CD4-positive, alpha-beta T cell treated with Interleukin-10 for 1 hour (primary cell): ENCODE measurements around the gene VPS39.

Experiments used
- DNase-seq: peaks from one replicate; pipeline ENCODE4 v3.0.0-alpha.2; 2020

The VPS39 gene

DNA sequence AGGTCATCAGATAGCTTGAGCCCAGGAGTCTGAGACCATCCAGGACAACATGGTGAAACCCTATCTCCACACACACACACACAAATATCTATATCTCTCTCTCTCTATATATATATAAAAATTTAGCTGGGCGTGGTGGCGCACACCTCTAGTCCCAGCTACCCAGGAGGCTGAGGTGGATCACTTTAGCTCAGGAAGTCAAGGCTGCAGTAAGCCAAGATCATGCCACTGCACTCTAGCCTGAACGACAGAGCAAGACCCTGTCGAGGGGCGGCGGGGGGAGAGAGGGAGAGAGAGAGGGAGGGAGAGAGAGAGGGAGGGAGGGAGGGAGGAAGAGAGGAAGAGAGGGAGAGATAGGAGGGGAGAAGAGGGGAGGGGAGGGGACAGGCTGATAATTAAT lies 79.6 kb downstream of the VPS39 start:
- DNase-seq, result no peak

DNA sequence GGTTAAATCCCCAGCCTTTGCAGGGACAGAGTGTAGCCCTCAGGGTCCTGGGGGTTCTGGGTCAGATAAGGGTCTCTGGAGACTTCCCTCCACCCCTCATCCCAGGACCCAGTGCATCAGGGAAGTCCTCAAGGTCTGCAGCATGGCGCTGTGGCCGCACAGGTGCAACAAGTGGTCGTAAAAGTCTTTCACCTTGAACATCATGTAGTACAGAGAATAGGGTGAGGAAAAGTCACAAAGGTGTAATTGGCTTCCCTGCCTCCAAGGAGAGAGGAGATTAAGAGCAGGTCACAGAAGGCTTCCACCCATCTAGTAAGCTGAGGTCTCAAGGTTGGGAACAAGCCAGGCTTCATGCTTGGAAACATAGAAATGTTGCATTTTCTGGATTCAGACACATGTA lies 84.6 kb downstream of the VPS39 start:
- no peak for DNase-seq

GRCh38 chr15:42121682-42122081 lies 86.4 kb downstream of the VPS39 start:
- DNase-seq, result no peak

DNA sequence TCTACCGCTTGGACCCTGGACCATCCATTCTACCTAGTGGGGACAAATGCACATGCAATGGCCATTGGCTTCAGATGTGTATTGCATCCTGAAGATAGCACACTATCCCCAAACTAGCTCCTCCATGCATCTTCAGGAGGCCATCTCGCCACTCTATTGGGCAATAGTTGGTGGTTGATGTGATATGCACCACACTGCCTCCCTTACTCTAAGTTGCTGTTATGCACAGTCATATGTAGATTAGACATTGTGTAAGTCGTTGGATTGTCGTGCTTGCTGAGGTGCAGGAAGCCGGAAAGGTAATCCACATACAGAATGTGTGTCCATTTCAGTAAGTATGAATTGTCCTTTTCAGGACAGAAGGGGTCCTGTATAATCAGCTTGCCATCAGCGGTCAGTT lies 87.1 kb downstream of the VPS39 start:
- no peak for DNase-seq

DNA sequence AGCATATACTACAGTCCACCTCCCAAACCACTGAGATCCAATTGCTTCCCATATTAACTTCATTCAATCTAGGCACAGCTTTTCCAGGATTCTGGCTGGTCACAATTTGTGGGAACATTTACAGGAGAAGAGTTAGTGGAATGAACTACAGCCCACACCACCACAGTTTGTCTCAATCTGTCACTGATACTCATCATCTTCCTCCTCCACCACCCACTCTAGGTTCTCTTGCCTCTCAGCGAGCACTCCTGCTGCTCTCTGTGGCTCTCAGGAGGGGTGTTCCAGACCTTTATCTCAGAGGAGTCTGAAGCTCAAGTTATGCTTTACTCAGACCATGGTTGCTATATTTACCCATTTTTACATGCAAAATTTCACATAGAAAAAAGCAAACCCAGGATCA lies 87.8 kb downstream of the VPS39 start:
- no peak for DNase-seq

DNA sequence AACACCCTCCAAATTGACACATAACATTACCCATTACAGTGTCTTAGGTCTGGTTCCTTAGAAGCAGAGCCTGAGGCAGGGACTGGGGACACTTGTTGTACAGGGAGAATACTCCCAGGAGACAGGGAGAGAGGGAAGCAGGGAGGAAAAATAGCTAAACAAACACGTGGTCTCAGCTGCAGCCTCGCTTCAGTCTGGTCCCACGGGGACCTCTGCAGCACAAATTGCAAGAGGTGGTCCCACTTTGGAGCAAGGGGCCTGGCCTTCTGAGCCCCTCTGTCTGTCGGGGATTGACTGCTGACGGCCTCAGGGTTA lies 88.7 kb downstream of the VPS39 start:
- no peak for DNase-seq

GRCh38 chr15:42118650-42119445 lies 89.3 kb downstream of the VPS39 start:
- no peak for DNase-seq

DNA sequence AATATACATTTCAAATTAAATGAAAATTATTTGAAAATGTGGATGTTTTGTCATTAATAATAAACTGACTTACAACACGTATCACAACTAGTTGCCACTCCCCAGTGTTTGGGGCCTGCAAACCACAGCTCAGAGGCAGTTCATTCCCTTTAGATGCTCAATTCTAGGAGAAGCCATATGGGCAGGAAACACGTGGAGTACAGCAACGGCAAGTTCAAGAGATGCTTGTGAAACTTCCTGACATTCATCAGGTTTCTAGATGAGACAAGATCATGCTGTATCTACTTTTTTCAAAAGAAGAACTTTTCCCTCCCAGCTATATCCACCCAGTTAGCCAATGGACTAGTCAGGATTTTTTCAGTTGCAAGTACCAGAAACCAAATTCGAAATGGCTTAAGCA lies 96.2 kb downstream of the VPS39 start:
- no peak for DNase-seq

- DNase-seq, result no peak
Observed at GRCh38 chr15:42110367-42110766, 97.7 kb downstream of the VPS39 start.

GRCh38 chr15:42108806-42109205 lies 99.3 kb downstream of the VPS39 start:
- no peak for DNase-seq
